HTERT RPE-1 (cell line): Measurements from ENCODE around the gene HCN4.
"Not testable (repeated sequence)": the region's sequence is repeated elsewhere in the genome, so short reads cannot be mapped to it uniquely, and the experiment has no call there.

ENCODE experiments used
- in situ Hi-C: fragments of 300-500 bp; cut with MboI; formaldehyde crosslinking; loops from 4 replicates; pipeline ENCODE4 v1.14.3; 2020; ENCODE audit warnings: low sequenced_read_pairs

The HCN4 gene

DNA sequence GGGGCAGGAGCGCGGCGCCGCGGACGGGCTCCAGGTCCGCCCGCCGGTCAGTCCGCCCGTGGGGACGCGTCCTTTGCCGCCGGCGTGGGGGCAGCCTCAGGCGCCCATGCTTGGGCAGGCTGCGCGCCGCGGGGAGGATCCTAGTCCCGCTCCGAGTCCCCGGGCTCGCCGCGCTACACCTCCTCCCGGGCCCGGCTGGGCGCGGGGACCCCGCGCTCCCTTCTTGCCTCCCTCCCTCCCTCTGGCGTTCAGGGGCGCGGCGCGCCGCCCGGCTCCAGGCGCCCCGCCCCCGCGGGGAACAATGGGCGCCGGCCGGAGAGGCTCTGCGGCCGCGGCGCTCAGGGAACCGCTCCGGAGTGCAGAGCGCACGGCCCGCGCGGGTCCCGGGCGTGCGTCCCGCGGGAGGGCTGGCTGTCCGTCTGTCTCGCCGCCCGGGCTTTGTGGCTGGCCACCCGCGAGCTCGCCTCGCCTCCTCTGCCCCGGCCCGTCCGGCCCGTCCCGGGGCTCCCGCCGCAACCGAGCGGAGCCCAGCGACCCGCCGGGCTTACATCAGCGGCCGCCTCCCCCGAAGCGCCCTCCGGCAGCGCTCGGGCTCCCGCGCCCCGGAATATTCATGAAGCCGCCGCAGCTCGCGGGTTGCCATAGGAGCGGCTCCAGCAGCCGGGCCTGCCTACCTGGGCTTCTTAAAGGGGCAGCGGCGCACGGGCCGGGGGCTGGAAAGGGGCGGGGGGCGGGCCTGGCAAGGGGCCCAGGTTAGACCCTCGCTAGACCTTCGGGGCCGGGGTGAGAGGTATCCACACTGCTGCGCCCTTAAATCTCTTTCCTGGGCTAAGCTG, at the start of gene HCN4:
Gene HCN4 (minus strand): TSS at position 658 of the 836 bp plus-strand sequence. CDS start 688 bp downstream, outside the sequence.
- in situ Hi-C loops: no loop called here

DNA sequence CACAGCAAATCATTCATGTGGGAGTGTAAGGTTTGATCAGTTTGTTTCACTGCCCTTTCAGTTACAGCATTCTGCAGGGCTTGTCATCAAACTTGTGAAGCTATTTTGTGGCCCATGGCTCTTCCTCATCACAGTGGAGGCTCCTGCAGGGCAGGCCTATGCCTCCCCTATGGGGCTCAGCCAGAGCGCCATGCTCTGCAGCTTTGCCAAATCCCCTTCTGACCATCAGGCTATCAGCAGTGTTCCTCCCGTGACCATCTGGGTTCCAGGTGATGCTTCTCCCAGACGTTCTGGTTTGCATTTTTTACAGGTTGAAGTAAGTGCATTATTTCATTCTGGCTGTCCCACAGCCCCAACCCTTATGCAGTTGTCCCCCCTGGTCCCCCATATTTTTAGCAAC, 46.1 kb upstream of the HCN4 start:
- in situ Hi-C loops: no loop called here

DNA sequence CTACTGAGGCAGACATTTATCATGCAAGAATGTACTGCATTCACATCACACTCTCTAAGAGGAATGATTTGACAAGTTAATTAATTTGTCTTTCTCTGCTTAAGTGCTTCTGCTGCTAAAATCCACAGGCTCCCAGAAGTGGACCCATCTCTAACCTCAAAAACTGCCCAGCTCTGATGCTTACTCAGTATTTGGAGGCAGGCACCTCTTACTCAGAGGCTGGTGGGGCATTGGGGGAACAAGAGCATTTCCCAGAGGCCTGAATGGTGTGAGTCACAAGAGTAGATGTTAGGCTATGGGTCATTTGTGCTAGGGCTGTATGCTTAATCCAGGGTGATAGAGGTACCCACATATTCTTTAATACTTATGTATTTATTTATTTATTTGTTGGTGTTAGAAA, 34.4 kb upstream of the HCN4 start:
- in situ Hi-C loops: no loop called here

DNA sequence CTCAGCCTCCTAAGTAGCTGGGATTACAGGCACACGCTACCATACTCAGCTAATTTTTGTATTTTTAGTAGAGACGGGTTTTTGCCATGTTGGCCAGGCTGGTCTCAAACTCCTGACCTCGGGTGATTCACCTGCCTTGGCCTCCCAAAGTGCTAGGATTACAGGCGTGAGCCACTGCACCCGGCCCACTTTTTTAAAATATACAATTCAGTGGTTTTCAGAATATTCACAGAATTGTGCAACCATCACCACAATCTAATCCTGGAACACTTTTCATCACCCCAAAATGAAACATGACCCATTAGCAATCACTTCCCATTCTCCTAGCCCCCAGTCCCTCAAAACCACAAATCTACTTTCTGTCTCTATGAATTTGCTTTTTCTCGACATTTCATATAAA, 31.5 kb upstream of the HCN4 start:
- in situ Hi-C loops: not testable (repeated sequence)

DNA sequence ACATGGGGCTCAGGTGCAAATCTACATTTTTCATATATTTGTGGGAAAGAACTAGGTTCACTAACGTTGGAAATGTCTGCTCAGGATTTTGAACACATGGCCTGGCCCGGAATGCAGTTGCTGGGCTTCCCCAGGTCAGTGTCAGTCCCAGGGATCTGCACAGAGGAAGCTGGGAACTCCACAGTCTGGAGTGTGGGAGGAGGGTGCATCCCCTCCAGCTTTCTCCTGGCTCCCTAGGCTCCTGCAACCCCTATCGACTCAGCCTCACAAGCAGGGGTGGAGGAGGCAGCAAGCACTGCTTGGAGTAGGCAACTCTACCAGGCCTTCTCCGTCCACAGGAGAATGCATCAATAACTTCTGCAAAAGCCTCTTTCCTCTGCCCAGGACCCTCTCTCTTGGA, 30.1 kb upstream of the HCN4 start:
- in situ Hi-C loops: no loop called here

DNA sequence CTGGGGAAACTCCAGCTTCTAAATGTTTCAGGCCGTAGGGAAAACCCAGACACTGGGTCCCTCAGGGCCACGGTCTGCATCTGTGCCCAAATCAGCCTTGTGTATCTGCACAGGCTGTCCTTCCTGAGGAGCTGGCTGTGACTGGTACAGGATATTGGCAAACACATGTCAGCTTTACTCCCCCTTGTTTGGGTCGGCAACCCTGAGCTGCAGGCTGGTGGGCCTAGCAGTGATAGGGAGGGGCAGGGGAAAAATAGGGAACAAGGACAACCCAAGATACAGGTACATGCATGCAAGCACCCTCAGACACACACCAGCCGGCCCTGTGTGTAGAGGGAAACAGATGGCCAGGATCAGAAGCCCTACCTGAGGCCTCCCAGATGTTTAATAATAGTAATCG, 28.7 kb upstream of the HCN4 start:
- in situ Hi-C loops: no loop called here

DNA sequence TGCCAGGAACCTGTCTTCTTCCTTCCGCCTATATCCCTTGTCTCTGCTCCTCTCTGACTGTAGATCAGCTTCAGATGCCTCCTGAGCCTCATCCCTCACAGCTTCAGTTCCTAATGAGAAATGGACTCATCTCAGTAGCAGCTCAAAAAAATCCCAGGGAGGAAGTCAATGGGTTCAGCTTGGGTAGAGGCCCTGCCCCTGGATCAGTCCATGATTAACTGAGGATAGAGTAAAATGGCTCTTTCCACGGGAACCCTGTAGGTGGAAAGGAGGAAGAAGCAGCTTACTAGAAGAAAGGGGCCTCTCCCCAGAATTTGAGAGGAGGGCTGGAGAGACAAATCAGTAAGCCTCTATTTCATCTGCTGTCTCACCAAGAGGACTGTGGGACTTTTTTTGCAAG, 26.9 kb upstream of the HCN4 start:
- in situ Hi-C loops: no loop called here

DNA sequence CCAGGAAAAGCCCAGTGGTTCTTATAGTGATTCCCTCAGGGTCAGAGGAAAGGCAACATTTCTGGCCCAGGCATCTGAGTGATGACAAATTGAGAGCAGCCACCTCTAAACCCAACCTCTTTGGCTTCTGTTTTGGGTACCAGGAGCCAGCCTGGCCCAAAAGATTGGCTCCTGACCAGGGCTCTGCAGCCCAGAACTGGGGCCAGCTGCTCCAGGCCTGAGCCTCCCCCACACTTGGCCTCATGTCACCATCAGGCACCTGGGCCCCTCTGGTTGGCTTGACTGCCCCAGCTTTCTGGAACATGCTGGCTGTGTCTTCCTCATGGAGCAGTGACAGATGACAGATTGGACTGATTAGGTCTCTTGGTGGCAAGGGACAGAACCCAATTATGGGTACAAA, 26.0 kb upstream of the HCN4 start:
- in situ Hi-C loops: no loop called here

DNA sequence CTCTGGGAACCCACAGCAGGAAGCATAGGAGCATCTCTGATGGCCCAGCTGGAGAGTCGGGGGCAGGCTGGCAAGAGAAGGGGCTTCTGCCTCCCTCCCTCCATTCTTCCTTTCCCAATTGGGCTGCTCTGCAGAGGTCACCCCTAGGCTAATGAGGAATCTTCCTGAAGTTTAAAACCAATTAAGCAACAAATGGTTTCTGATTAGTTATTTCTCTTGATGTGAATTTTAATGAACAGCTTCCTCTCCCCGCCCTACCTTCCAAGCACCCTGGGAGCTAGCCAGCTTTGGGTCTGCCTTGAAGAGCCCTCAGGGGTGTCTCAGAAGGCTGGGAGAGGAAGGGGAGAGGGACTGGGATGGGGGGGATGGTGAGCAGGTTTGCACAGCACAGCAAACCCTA, 24.6 kb upstream of the HCN4 start:
- in situ Hi-C loops: no loop called here

DNA sequence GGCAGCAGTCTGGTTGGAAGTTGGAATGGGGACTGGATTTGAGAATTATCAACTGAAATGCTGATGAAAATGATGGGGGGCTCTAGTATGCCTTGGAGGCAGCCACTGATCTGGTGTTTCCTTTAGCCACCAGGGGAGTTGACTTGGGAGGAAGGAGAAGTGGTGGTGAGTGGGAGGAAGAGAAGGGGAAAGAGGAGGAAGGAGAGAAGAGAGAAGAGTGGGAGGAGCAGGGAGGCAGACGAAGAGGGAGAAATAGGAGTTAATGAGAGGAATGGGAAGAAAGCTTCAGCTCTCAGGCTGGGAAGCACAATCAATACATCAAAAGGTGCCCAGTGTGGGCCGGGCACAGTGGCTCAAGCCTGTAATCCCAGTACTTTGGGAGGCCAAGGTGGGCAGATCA, 23.3 kb upstream of the HCN4 start:
- in situ Hi-C loops: no loop called here

DNA sequence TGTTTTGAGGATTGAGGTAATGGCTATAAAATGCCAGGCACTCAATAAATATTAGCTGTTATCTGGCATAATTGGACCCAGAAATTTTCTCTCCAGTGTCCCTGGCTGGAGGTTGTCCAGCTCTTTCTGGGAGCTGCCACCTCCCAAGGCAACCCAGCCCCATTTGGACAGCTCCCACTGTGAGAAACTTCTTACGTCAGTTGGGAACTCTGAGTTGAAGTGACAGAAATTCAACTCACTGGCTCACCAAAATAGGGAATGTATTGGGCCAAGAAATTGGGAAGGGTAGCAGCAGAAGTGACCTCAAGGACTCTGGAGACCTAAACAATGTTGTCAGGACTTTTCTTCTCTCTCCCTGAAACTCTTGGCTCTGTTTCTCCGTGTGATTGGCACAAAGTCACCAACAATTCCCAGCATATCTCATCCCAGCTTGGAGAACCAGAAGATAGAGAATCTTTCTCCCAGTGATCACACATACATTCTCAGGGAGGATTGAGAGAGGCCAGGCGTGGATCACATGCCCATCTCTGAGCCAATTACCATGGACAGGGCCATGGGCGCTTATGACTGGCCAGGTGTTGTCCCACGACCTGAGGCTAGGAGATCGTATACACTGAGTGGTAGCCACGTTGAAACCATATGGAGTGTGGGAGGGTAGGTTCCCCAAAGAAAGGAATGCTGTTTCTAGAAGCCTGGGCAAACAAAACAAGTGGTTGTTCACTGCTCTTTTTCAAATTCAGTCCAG, 22.5 kb upstream of the HCN4 start:
- in situ Hi-C loops: no loop called here

DNA sequence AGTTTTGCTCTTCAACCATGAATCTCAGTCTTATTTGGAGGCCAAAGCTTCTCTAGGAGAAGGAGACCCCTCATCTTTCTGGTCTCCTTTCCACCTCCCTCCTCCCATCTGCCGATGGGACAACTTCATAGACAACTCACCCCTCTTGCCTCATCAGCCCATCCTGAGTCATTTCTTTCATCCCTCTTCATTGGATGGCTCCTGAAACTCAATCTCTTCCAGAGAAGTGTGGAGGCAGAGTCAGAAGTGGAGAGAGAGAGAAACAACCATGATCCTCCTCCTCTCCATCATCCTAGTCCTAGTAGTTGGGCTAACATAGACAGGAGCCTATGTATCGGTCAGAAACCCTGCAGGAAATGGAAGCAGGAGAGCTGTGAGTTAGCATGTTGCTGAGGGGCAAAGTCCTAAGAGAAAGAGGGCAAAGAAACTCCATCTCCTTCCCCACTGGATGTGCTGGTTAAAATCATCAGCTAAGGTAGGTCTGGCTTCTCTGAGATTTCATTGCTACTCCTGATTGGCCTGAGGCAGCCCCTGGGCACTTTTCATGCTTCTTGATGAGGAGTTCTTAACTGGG, 21.3 kb upstream of the HCN4 start:
- in situ Hi-C loops: no loop called here

DNA sequence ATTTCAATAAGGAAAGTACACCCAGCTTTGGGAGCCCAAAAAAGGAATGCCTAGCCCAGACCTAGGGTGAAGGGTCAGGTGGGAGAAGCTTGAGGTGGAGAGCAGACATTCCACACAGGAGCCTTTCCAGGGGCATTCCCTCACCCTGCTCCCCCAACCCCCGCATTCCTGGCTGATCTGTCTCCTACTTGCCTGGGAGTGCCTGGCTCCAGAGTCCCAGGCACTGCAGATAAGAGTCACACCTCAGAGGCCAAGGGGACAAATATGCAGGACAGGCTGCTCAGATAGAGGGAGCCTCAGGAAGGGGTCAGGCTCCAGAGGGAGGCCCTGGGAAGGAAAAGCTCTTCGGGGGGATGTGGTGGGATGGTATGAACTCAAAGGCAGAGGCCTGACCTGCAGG, 20.8 kb upstream of the HCN4 start:
- in situ Hi-C loops: no loop called here

DNA sequence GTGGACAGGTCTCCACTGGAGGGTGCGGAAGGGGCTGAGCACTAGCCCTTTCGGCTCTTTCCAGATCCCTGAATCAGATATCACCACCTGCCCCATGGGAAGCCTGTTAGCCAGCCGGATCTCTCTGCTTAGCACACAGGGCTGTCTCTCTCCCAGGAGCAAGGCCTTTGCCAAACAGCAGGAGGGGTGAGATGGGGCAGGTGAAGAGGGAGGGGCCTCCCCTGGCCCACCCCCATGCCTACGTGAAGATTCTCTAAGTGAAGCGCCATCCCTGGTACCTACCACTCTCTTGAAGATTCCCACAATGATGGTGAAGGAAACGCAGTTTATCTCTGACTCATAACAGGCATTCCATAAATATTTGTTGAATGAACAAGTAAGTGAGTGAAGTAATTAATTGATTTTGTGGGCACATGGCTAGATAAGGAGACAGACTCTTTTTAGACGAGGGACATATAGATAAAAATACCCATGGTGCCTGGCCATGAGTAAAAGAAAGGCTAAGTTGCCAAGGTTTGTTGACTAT, 19.6 kb upstream of the HCN4 start:
- in situ Hi-C loops: no loop called here

DNA sequence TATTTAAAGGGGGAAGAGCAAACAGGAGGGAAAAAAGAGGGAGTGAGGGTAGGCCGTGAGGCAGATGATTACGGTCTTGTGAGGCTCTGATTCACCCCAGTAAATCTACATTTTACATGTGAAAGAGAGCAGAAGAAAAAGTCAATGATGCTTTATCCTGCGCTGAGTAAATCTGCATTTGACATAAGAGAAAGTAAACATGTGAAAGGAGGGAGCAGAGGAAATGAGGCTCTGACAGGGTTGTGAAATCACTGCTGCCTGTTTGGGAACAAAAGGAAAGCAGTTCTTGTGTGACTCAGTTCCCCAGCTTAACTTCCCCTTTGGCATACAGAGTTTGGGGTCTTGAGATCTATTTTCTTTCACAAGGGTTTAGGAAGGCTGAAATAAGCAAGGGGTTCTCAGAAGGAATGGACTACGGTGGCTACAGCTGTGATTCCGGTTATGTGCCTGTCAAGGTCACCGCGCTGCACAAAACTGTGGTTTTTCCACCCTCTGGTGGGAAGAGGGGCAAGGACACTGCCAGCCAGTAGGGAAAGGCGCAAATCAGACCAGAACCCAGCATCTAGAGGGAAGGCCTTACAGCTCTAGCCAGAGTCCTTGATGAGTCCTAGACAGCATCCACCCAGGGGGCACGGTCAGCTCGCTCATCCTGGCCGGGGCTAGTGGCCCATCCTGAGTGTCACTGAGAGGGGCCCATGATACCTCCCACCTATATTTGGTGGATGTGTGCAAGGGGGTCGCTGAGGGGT, 18.9 kb upstream of the HCN4 start:
- in situ Hi-C loops: no loop called here

DNA sequence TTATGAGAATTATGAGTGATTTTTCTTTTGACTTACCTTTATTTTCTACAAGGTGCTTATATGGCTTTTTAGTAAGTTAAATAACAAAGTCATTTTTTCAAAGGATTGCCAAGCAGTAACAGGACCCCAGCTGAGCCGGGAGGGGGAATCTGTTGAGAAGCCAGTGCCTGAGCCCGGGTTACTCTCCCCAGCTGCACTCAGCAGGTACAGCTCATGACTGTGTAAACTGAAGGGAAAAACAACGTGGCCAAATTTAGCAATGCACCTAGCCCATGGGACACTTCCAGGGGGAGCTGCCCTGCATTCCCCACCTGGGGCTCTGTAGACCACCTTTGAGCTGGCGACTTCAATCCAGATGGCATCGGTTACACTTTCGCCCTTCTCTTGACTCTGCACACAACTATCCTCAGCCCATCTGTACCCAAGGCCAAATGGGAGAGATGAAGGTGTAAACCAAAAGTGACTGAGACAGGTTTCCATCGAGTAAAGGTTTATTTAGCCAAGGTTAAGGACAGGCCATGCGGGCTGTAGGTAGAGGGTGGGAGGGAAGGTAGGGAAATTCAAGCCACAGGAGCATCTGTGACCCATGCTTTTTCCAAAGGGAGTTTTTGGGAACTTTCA, 18.2 kb upstream of the HCN4 start:
- in situ Hi-C loops: no loop called here

DNA sequence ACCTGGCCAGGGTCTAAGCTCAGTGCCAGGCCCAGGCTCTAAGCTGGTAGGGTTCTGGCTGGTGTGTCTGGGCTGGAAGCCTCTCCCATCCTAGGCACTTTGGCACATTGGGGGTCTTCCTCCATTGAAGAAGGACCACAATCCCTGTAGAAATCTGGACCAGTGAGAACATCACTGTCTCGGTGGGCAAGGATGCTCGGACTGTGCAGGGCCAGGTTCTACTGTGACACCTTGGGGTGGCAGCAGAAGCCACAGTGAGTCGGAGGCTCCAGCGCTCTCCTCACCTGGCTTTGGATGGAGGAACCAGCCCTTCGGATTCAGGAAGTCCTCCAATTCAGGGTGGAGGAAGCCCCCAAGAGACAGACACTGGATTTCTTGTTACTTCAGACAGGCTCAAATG, 17.5 kb upstream of the HCN4 start:
- in situ Hi-C loops: no loop called here

DNA sequence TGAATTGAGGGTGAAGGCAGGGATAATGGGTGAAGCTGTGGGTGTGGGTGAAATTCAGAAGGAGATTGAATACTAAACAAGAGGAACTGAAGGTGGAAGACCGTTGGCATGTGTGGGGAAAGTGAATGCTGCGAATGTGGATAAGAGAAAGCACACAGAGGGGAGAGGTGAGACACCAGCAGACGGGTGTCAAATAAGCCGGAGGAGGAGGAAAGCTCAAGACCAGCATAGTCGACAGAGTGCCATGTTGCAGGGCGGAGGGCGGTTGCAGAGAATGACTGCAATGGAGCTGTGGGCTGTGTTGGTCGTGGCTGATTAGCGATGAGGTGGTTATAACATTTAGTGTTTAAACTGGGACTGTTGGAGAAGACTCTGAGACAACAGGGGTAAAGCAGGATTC, 16.4 kb upstream of the HCN4 start:
- in situ Hi-C loops: no loop called here

DNA sequence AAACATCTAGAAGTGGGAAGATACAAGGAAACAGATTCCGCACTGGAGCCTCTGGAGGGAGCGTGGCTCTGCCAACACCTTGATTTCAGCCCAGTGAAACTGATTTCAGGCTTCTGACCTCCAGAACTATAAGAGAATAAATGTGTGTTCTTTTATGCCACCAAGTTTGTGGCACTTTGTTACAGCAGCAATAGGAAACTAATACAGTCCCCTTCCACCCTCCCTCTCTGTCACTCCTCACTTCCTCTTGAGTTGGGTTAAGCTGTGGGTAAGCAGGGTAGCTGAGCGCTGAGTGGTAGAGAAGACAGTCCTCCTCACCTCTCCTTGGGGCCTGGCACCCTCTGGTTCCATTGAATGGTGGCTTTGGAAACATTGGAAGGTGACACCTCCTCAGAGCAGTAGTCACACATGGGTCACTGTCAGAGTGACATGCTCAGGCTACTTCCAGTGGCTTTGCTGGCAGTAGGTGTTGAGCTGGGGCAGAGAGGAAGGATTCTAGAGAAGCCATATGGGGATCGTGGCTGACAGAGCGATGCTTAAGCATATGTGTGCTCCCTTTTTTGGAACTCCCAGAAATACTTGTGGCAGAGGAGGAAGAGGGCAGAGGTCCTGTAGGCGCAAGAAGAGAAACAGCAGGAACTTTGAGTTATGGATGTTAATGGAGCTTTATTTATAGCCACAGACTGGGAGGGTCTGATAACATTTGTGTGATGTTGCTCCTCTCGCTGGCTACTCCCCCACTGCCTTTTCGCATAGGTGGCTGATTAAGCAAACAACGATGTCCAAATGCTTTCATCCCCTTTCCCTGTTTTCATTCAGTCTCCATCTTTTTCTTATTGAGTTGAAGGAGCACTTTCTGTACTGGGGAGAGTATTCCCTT, 14.8 kb upstream of the HCN4 start:
- in situ Hi-C loops: no loop called here

DNA sequence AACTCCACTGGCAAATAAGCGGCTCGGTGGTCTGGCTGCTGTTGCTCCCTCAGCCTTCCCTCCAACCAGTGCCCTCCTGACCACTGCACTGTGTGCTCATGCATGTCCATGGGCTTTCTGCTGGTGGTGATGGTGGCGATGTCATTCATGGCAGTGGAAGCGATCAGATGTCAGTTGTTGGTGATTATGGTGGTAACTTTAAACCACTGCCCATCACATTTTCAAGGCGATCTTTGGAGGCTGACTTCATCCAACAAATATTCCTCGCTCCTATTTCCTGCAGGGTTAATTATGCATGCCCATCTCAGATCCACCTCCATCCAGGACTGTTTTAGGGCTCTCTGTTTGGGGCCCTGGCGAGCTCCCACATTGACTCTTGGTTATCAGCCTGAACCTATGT, 13.4 kb upstream of the HCN4 start:
- in situ Hi-C loops: no loop called here
